IMR-90 (cell line): ENCODE data around the gene NCAPD3. TPM values are rescaled to one million over a fixed set of nuclear protein-coding genes. Genes with fewer than 3 reads are reported as not detected.
A peak's percentile ranks its signal among the peaks of the same experiment; 100 is the strongest.

Experiments
- ATAC-seq: fragments of 200-7000 bp; cut with Tn5 transposase; 2 replicates; pipeline ENCODE4 v1.9.1; 2020; ENCODE audit warnings: low read depth, mild to moderate bottlenecking, moderate library complexity
- BruUV-seq: library from RNA; stranded (reverse); fragments of 400-500 nt; replicated peaks from 2 replicates; lab custom pipeline; 2021; lab: Mats Ljungman, UMichigan
- CTCF ChIA-PET: fragments of 300-600 bp; formaldehyde crosslinking; extraction: SDS; loops from one replicate; lab custom pipeline; 2021; ENCODE audit warnings: antibody characterized with exemption; lab: Yijun Ruan, JAX
- POLR2A ChIA-PET: fragments of 300-600 bp; sonication (Branson Sonifier 250); formaldehyde crosslinking; loops from one replicate; lab custom pipeline; 2022; ENCODE audit warnings: antibody characterized with exemption; ENCODE audit not compliant: unreplicated experiment; lab: Charles Lee
- DNase-seq: peaks from one replicate; pipeline ENCODE4 v3.0.0; 2013
- H2AFZ ChIP-seq: replicated peaks from 2 replicates; pipeline ENCODE3; 2013; ENCODE audit warnings: low read length, mild to moderate bottlenecking; ENCODE audit not compliant: poor library complexity
- H2AK5ac ChIP-seq: 2 replicates; pipeline ENCODE4 v1.6.1; 2013; ENCODE audit warnings: low read depth, low read length, inconsistent platforms
- H2AK9ac ChIP-seq: replicated peaks from 2 replicates; pipeline ENCODE3; 2013; ENCODE audit warnings: mild to moderate bottlenecking, low read depth, low read length, moderate library complexity; ENCODE audit not compliant: poor library complexity
- H2BK120ac ChIP-seq: 2 replicates; pipeline ENCODE4 v1.6.1; 2013; ENCODE audit warnings: low read depth, low read length, inconsistent platforms
- H2BK15ac ChIP-seq: 3 replicates; pipeline ENCODE4 v1.6.1; 2013; ENCODE audit warnings: low read depth, low read length, inconsistent platforms
- H2BK20ac ChIP-seq: 2 replicates; pipeline ENCODE4 v1.6.1; 2013; ENCODE audit warnings: low read depth, mild to moderate bottlenecking, inconsistent platforms, low read length, moderate library complexity
- H2BK5ac ChIP-seq: 2 replicates; pipeline ENCODE4 v1.6.1; 2013; ENCODE audit warnings: mild to moderate bottlenecking, low read depth, low read length, inconsistent platforms; ENCODE audit not compliant: poor library complexity, severe bottlenecking
- H3K14ac ChIP-seq: replicated peaks from 2 replicates; pipeline ENCODE4 v1.6.1; 2013; ENCODE audit warnings: low read depth, low read length, inconsistent platforms
- H3K18ac ChIP-seq: 2 replicates; pipeline ENCODE4 v1.6.1; 2013; ENCODE audit warnings: low read depth, low read length, control low read depth
- H3K23ac ChIP-seq: 2 replicates; pipeline ENCODE4 v1.6.1; 2013; ENCODE audit warnings: low read depth, low read length, inconsistent platforms
- H3K27ac ChIP-seq: 2 replicates; pipeline ENCODE4 v1.5.1; 2013; ENCODE audit warnings: mild to moderate bottlenecking, control low read depth, low read length; ENCODE audit not compliant: insufficient read depth
- H3K27me3 ChIP-seq: 2 replicates; pipeline ENCODE4 v1.6.1; 2013; ENCODE audit warnings: low read length; ENCODE audit not compliant: control insufficient read depth, insufficient read depth
- H3K36me3 ChIP-seq: 2 replicates; pipeline ENCODE4 v1.6.1; 2013; ENCODE audit warnings: low read length, mixed read lengths; ENCODE audit not compliant: control insufficient read depth, insufficient read depth
- H3K4ac ChIP-seq: 2 replicates; pipeline ENCODE4 v1.6.1; 2013; ENCODE audit warnings: low read depth, low read length, inconsistent platforms
- H3K4me1 ChIP-seq: 2 replicates; pipeline ENCODE4 v1.6.1; 2013; ENCODE audit warnings: low read length, mixed read lengths; ENCODE audit not compliant: control insufficient read depth, insufficient read depth
- H3K4me2 ChIP-seq: 2 replicates; pipeline ENCODE4 v1.6.1; 2013; ENCODE audit warnings: low read depth, mild to moderate bottlenecking, control low read depth, low read length, moderate library complexity
- H3K4me3 ChIP-seq: 2 replicates; pipeline ENCODE4 v1.5.1; 2013; ENCODE audit warnings: low read depth, mild to moderate bottlenecking, control low read depth, low read length, moderate library complexity; ENCODE audit not compliant: insufficient read depth
- H3K56ac ChIP-seq: 2 replicates; pipeline ENCODE4 v1.6.1; 2013; ENCODE audit warnings: low read length, inconsistent platforms; ENCODE audit not compliant: insufficient read depth; ENCODE audit errors: extremely low read depth
- H3K79me1 ChIP-seq, 2 experiments: 2 replicates each; pipeline ENCODE4 v1.6.1; 2013; ENCODE audit warnings: low read length in 2 of 2, inconsistent platforms in 1 of 2, low read depth in 1 of 2
- H3K9ac ChIP-seq: 2 replicates; pipeline ENCODE4 v1.6.1; 2013; ENCODE audit warnings: low read depth, low read length, control low read depth
- H3K9me1 ChIP-seq: 2 replicates; pipeline ENCODE4 v1.6.1; 2013; ENCODE audit warnings: low read length, inconsistent platforms; ENCODE audit not compliant: insufficient read depth
- H3K9me3 ChIP-seq: 2 replicates; pipeline ENCODE4 v1.6.1; 2013; ENCODE audit warnings: low read length; ENCODE audit not compliant: control insufficient read depth, insufficient read depth
- H4K20me1 ChIP-seq: 2 replicates; pipeline ENCODE4 v1.6.1; 2013; ENCODE audit warnings: low read length, inconsistent platforms; ENCODE audit not compliant: insufficient read depth
- H4K5ac ChIP-seq: 2 replicates; pipeline ENCODE4 v1.6.1; 2013; ENCODE audit warnings: mild to moderate bottlenecking, low read depth, low read length, control low read depth
- H4K8ac ChIP-seq, 2 experiments: 2 replicates each; pipeline ENCODE4 v1.6.1; 2013; ENCODE audit warnings: low read depth in 2 of 2, low read length in 2 of 2, control low read depth in 1 of 2, inconsistent platforms in 1 of 2
- H4K91ac ChIP-seq: 2 replicates; pipeline ENCODE4 v1.6.1; 2013; ENCODE audit warnings: low read depth, low read length, inconsistent platforms; ENCODE audit not compliant: insufficient read depth
- BHLHE40 ChIP-seq: fragments of 150-350 bp; IDR thresholded peaks from 2 replicates; pipeline ENCODE4 v1.6.1; 2016; ENCODE audit warnings: mild to moderate bottlenecking, low read depth, low read length
- CEBPB ChIP-seq: IDR thresholded peaks from 2 replicates; pipeline ENCODE4 v1.6.1; 2012; ENCODE audit warnings: low read depth, low read length, improper control_type of control experiment
- CHD1 ChIP-seq: IDR thresholded peaks from 2 replicates; pipeline ENCODE4 v1.6.1; 2012; ENCODE audit warnings: low read depth, low read length, improper control_type of control experiment
- CTCF ChIP-seq: conservative IDR thresholded peaks from 2 replicates; pipeline ENCODE4 v1.5.1; 2012; ENCODE audit warnings: mild to moderate bottlenecking, low read depth, low read length, improper control_type of control experiment
- ELK1 ChIP-seq: fragments of 150-350 bp; IDR thresholded peaks from 2 replicates; pipeline ENCODE4 v1.6.1; 2016; ENCODE audit warnings: low read depth, mild to moderate bottlenecking, low read length, moderate library complexity, borderline replicate concordance
- FOS ChIP-seq: fragments of 150-350 bp; IDR thresholded peaks from 2 replicates; pipeline ENCODE4 v1.6.1; 2016; ENCODE audit warnings: low read depth, low read length
- MAFK ChIP-seq: IDR thresholded peaks from 2 replicates; pipeline ENCODE4 v1.6.1; 2012; ENCODE audit warnings: low read depth, low read length, improper control_type of control experiment
- MAZ ChIP-seq: IDR thresholded peaks from 2 replicates; pipeline ENCODE4 v1.6.1; 2012; ENCODE audit warnings: low read depth, mild to moderate bottlenecking, low read length, improper control_type of control experiment, moderate library complexity, borderline replicate concordance
- MXI1 ChIP-seq: IDR thresholded peaks from 2 replicates; pipeline ENCODE4 v1.6.1; 2012; ENCODE audit warnings: low read depth, mild to moderate bottlenecking, low read length, moderate library complexity, borderline replicate concordance
- NFE2L2 ChIP-seq: fragments of 150-350 bp; IDR thresholded peaks from 2 replicates; pipeline ENCODE4 v1.6.1; 2016; ENCODE audit warnings: low read depth, mild to moderate bottlenecking, low read length
- POLR2A ChIP-seq: IDR thresholded peaks from 2 replicates; pipeline ENCODE4 v1.6.1; 2012; ENCODE audit warnings: mild to moderate bottlenecking, low read depth, low read length
- RAD21 ChIP-seq: IDR thresholded peaks from 2 replicates; pipeline ENCODE4 v1.6.1; 2012; ENCODE audit warnings: low read length, improper control_type of control experiment
- RCOR1 ChIP-seq: IDR thresholded peaks from 2 replicates; pipeline ENCODE4 v1.6.1; 2012; ENCODE audit warnings: mild to moderate bottlenecking, low read length, improper control_type of control experiment; ENCODE audit not compliant: insufficient replicate concordance
- RFX5 ChIP-seq: IDR thresholded peaks from 2 replicates; pipeline ENCODE4 v1.8.0; 2012; ENCODE audit warnings: low read depth, mild to moderate bottlenecking, low read length, moderate library complexity
- SMC3 ChIP-seq: fragments of 150-350 bp; IDR thresholded peaks from 2 replicates; pipeline ENCODE4 v1.6.1; 2016; ENCODE audit warnings: low read depth, mild to moderate bottlenecking, antibody characterized with exemption, low read length, moderate library complexity
- USF2 ChIP-seq: fragments of 150-350 bp; IDR thresholded peaks from 2 replicates; pipeline ENCODE4 v1.6.1; 2017; ENCODE audit warnings: mild to moderate bottlenecking, antibody characterized with exemption, low read length, low read depth
- WGBS, 2 experiments: methylation state at CpG; one replicate each; pipeline versions ENCODE4 v1.1.5 to v1.1.7; 2013; ENCODE audit warnings: missing lambda C conversion rate in 2 of 2; ENCODE audit not compliant: insufficient read length in 1 of 2; ENCODE audit errors: extremely low coverage in 2 of 2; 5-methylcytosine and 5-hydroxymethylcytosine counted together
- dilution Hi-C: fragments of 300-500 bp; cut with HindIII; formaldehyde crosslinking; loops from one replicate; pipeline ENCODE4 v1.14.3; 2018; ENCODE audit warnings: low sequenced_read_pairs; ENCODE audit not compliant: unreplicated experiment
- in situ Hi-C: fragments of 300-500 bp; cut with MboI; formaldehyde crosslinking; loops from 3 replicates; pipeline ENCODE4 v1.14.3; 2019; ENCODE audit warnings: low sequenced_read_pairs, inconsistent platforms, mixed read lengths
- intact Hi-C: fragments of 100-400 bp; cut with micrococcal nuclease; formaldehyde crosslinking; loops from 2 replicates; pipeline ENCODE4 v1.10.0; 2022
- polyA plus RNA-seq, 3 experiments: library from polyadenylated mRNA; depleted of rRNA; stranded (reverse); fragments of >200 nt; gene quantifications; 2 replicates each; pipeline ENCODE4 v1.2.3, GENCODE V29; 2012; ENCODE audit warnings: low replicate concordance in 1 of 3
- total RNA-seq: library from RNA; depleted of rRNA; stranded (reverse); fragments of >200 nt; gene quantifications from 2 replicates; pipeline ENCODE4 v1.2.3, GENCODE V29; 2012

NCAPD3 gene
- total and polyA plus RNA-seq, 2 of the 4 experiments (the other 2 are of a cell fraction): 18.0 to 19.2 TPM

- H3K27me3 ChIP-seq: no peaks in the 10 kb centered on the region
- no peak overlapping the region for H3K56ac ChIP-seq
- H3K23ac ChIP-seq: no peak overlapping the region
- DNase-seq (no peak), ATAC-seq (0 out of 2 replicates have a peak, but pooled peaks have one; percentile 17)
- H4K8ac ChIP-seq: no peak overlapping the region
- dilution Hi-C loops (no loop called here), intact Hi-C loops (no loop called here), in situ Hi-C loops (no loop called here)
- no peak overlapping the region for H3K18ac ChIP-seq
- no peaks in the 10 kb centered on the region for H3K9me1 ChIP-seq
- no peak overlapping the region for H2AK5ac ChIP-seq
- H4K20me1 ChIP-seq: no peaks in the 10 kb centered on the region
- H4K91ac ChIP-seq: no peak overlapping the region
- H3K27ac ChIP-seq: no peak overlapping the region
- ChIA-PET CTCF (no interaction called here), POLR2A (no interaction called here)
- no peaks in the 10 kb centered on the region for H3K4me1 ChIP-seq
- H4K5ac ChIP-seq: no peak overlapping the region
- peaks cover 36% of the 10 kb centered on the region for H3K36me3 ChIP-seq
- 0 out of 4 replicates have a peak, but pooled peaks cover 0 to 3% of the 10 kb centered on the region in 2 experiments for H3K79me1 ChIP-seq
- no peak for TF ChIP-seq MAFK
- TF ChIP-seq SMC3: no peak
- TF ChIP-seq RAD21: no peak
- TF ChIP-seq POLR2A: no peak
- TF ChIP-seq FOS: no peak
- TF ChIP-seq CTCF: no peak
- TF ChIP-seq RFX5: no peak
- TF ChIP-seq BHLHE40: no peak
- TF ChIP-seq ELK1: no peak
- TF ChIP-seq RCOR1: no peak
- no peak for TF ChIP-seq NFE2L2
- no peak for TF ChIP-seq MAZ
- TF ChIP-seq MXI1: no peak
- TF ChIP-seq CHD1: no peak
- TF ChIP-seq CEBPB: no peak
- TF ChIP-seq USF2: no peak
- H2BK5ac ChIP-seq: no peak overlapping the region
- no peak overlapping the region for H2BK20ac ChIP-seq
- no peak overlapping the region for H3K14ac ChIP-seq
- no peak overlapping the region for H2BK15ac ChIP-seq
- no CpG with 5 or more reads among the region's 4 CpGs for WGBS, 2 experiments
- no peak overlapping the region for H3K4me3 ChIP-seq
- no TSS peak for BruUV-seq
- no peak overlapping the region for H3K4ac ChIP-seq
- no peak overlapping the region for H3K9ac ChIP-seq
- no peak overlapping the region for H2AK9ac ChIP-seq
- no peak overlapping the region for H3K4me2 ChIP-seq
- H3K9me3 ChIP-seq: no peaks in the 10 kb centered on the region
- H2AFZ ChIP-seq: no peak overlapping the region
- no peak overlapping the region for H2BK120ac ChIP-seq
Measured at GRCh38 chr11:134157451-134157850, 66.3 kb downstream of the NCAPD3 start.
